Activated CD4-positive, alpha-beta T cell treated with anti-CD3 and anti-CD28 coated beads, Interleukin-2, amount 10 ng/mL, durations not matched to agents 24 days and 14 days (primary cell): ENCODE measurements around the gene POU3F2. TPM values are rescaled to one million over a fixed set of nuclear protein-coding genes. Genes with fewer than 3 reads are reported as not detected.
A peak's percentile ranks its signal among the peaks of the same experiment; 100 is the strongest.

ENCODE experiments used
- DNase-seq: peaks from one replicate; pipeline ENCODE4 v3.0.0; 2022
- H3K27ac Mint-ChIP-seq: one replicate; pipeline ENCODE4 v1.8.0; 2022; ENCODE audit warnings: mild to moderate bottlenecking, mixed read lengths
- H3K27me3 Mint-ChIP-seq: one replicate; pipeline ENCODE4 v1.8.0; 2022; ENCODE audit warnings: mixed read lengths
- H3K36me3 Mint-ChIP-seq: one replicate; pipeline ENCODE4 v1.8.0; 2022; ENCODE audit warnings: low read depth, mild to moderate bottlenecking, mixed read lengths
- H3K4me1 Mint-ChIP-seq: one replicate; pipeline ENCODE4 v1.8.0; 2021; ENCODE audit warnings: mixed read lengths
- H3K4me3 Mint-ChIP-seq: one replicate; pipeline ENCODE4 v1.8.0; 2022; ENCODE audit warnings: mild to moderate bottlenecking, moderate library complexity, mixed read lengths
- H3K9me3 Mint-ChIP-seq: one replicate; pipeline ENCODE4 v1.8.0; 2021; ENCODE audit warnings: mixed read lengths
- intact Hi-C: fragments of 100-400 bp; cut with micrococcal nuclease; formaldehyde crosslinking; loops from one replicate; pipeline ENCODE4 v1.15.1; 2023
- total RNA-seq: library from RNA; stranded (reverse); gene quantifications from 2 replicates; pipeline ENCODE4 v1.2.3, GENCODE V29; 2022

Gene POU3F2
- total RNA-seq, 1 donor from 2014 or later: not detected

GRCh38 chr6:98880486-98880885, 46.1 kb downstream of the POU3F2 start:
- H3K4me3 Mint-ChIP-seq: no peak overlapping the region
- peak; percentile 64 for DNase-seq
- intact Hi-C loops: no loop called here
- H3K27ac Mint-ChIP-seq: no peak overlapping the region
- H3K4me1 Mint-ChIP-seq: peaks cover 7% of the 10 kb centered on the region
- peaks cover 7% of the 10 kb centered on the region for H3K36me3 Mint-ChIP-seq
- H3K27me3 Mint-ChIP-seq: no peaks in the 10 kb centered on the region
- H3K9me3 Mint-ChIP-seq: no peaks in the 10 kb centered on the region

- DNase-seq: no peak
- no peaks in the 10 kb centered on the region for H3K27me3 Mint-ChIP-seq
- peaks cover 9% of the 10 kb centered on the region for H3K36me3 Mint-ChIP-seq
- H3K9me3 Mint-ChIP-seq: no peaks in the 10 kb centered on the region
- no peak overlapping the region for H3K27ac Mint-ChIP-seq
- intact Hi-C loops: no loop called here
- H3K4me1 Mint-ChIP-seq: peaks cover 5% of the 10 kb centered on the region
- H3K4me3 Mint-ChIP-seq: no peak overlapping the region
These were observed 51.0 kb downstream of the POU3F2 start for GRCh38 chr6:98885330-98885729.

GRCh38 chr6:98887650-98888049, 53.3 kb downstream of the POU3F2 start:
- intact Hi-C loops: no loop called here
- peaks cover 12% of the 10 kb centered on the region for H3K36me3 Mint-ChIP-seq
- no peak overlapping the region for H3K4me3 Mint-ChIP-seq
- no peak overlapping the region for H3K27ac Mint-ChIP-seq
- no peaks in the 10 kb centered on the region for H3K9me3 Mint-ChIP-seq
- H3K4me1 Mint-ChIP-seq: no peaks in the 10 kb centered on the region
- DNase-seq: no peak
- no peaks in the 10 kb centered on the region for H3K27me3 Mint-ChIP-seq

Other genes starting within 250 kb of the POU3F2 start
- 12.8 and 15.3 TPM in 2 replicates for gene FBXL4, start 113.4 kb downstream of the POU3F2 start, total RNA-seq